ENCODE measurements around the gene FXN.

FXN gene

DNA sequence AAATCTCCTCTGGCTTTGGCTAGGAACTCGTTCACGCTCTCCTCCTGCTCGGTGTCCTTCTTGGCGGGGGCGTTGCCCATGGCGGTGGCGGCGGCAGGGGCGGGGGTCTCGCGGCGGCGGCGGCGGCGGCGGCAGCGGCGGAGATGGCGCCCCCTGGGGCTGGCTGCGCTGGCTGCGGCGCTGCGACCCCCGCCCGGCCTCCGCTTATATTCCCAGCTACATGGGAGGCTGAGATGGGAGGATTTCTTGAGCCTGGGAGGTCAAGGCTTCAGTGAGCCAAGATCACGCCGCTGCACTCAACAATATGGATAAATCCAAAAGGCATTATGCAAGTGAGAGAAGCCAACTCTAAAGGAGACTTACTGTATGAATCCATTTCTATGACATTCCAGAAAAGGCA lies 21.5 kb upstream of the FXN start, which contains the start of gene PRKACG:
Gene PRKACG, minus strand, starts transcription at position 101 of the 400 bp plus-strand sequence. Its CDS starts 21 bp downstream, at position 80.
- no peak for TF ChIP-seq GATA2 (IDR thresholded peaks at IDR 0.05; ENCODE audit: low read depth, low read length)
- TF ChIP-seq GATA3 (IDR thresholded peaks at IDR 0.05; ENCODE audit: low read depth, low read length), result no peak

DNA sequence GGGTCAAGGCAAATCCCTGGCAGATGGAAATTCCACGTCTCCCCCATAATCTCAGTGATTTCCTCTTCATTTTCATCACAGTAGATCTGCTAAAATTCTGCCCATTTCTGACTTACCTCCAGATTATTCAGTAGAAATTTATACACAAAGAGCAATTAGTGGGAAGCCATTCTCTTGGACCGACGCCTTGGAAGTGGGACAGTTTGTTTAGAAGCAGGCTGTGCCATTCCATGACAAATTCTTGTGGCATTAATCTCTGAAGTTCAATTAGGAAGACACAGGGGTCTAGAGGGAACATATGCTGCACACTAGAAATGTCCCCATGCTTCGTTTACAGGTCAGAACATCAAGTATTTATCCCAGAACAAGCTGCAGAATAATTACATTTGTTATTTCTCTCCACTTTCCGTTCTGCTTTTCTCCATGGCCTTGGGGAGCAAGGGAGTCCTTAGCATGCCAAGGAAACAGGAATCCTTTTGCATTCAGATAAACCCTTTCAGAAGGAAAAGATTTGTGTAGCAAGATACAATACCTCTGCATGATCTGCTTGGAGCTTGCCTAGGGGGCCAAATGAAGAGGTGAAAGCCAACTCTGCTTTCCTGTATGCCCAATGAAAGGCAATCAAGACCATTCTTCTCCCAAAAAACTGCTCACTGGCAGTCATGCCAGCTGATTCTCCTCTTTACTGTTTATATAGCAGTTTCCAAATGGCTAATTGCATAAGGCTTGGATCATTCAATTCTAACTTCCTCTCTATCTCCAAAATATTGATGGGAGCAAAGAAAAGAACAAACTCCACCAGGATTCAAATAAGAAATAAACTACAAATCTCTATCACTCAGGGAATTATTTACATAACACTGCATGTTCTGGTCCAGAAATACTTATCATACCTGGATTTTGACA lies 19.1 kb upstream of the FXN start:
- TF ChIP-seq GATA3 (IDR thresholded peaks at IDR 0.05; ENCODE audit: low read depth, low read length), result no peak
- TF ChIP-seq GATA2 (IDR thresholded peaks at IDR 0.05; ENCODE audit: low read depth, low read length), result no peak

DNA sequence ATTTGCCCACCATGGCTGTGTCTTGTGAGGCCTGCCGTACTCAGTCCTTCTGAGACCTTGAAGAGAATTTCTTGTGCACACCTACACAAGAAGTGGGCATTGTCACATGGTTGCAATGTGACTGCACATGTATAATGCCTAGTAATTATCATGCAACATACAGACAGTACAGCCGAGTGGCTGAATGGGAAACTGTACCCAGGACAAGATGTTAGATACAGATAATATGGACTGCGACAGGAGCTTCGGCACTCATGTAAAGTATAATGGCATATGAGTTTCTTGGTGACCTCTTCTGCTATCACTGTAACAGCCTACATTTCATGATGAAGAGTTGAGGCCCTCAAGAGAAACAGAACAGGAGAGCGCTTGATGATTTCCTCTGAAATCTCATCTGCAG lies 16.8 kb upstream of the FXN start:
- TF ChIP-seq GATA2 (IDR thresholded peaks at IDR 0.05; ENCODE audit: low read depth, low read length) (no peak), GATA3 (IDR thresholded peaks at IDR 0.05; ENCODE audit: low read depth, low read length) (no peak)

DNA sequence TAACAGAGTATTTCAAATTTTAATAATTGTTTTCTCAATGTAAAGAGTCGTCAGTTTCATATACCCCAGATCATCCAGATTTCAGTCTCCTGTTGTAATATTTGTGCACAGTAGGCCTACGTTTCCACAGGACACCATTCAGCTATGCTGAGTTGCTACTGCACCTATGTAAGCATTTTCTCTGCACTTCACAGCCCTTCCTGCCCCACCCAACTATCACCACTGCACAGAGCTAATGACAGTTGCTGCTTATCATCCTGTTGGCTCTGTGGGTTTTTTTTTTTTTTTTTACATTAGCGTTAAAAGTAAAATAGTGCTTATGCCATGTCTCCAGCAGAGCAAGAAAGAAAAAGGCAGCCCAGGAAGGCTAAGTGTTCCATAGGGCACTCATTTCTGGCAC lies 15.7 kb upstream of the FXN start:
- TF ChIP-seq GATA3 (IDR thresholded peaks at IDR 0.05; ENCODE audit: low read depth, low read length) (no peak), GATA2 (IDR thresholded peaks at IDR 0.05; ENCODE audit: low read depth, low read length) (no peak)

DNA sequence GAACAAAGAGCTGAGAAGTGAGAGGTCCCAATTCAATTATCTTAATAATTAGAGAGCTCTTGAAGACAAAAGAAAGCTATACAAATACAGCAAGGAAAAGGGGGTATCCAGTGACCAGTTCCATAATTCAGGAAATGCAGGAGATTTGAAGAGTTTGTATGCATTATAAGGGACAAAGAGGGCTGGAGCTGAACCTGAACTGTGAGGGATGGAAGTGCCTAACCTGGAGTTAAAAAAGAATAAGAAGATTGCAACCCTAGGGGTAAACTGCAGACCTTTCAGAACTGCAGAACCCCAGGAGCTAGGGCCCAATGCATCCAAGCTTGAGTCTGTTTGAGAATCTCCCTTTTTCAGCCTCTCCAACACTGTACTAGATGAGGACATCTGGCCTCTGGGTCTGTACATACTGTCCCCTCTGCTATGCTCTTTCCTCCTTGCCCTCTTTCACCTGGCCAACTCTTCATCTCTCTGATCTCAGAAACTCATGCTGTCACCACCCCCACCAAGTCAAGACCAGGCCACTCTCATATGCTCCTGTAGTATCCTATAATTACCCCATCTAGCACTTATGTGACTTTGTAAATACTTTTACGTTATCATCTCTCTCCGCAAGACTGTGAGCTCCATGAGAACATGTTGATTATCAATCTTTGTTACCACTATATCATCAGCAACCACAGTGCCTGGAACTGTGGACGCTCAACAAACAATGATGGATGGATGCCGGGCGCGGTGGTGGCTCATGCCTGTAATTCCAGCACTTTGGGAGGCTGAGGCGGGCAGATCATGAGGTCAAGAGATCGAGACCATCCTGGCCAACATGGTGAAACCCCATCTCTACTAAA lies 15.0 kb upstream of the FXN start:
- TF ChIP-seq GATA2 (IDR thresholded peaks at IDR 0.05; ENCODE audit: low read depth, low read length) (no peak), GATA3 (IDR thresholded peaks at IDR 0.05; ENCODE audit: low read depth, low read length) (no peak)

DNA sequence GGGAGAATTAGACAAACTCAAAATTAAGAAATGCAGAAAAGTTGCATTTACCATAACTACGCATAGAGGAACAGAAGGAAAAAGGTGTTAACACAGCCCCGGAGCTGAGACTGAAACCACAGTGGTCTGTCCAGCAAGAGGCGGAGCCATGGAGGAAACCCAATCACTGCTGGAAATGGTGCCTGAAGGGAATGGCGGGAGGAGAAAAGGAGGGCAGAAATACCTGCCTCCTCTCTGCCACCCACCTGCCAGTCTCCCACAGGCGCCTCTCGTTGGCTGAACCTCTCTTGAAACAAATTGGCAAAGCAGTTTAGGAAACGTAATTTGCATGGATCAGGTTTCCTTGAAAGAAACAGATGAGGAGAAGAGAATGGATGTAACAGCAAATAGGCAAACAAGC lies 11.9 kb upstream of the FXN start:
- no peak for TF ChIP-seq GATA3 (IDR thresholded peaks at IDR 0.05; ENCODE audit: low read depth, low read length)
- no peak for TF ChIP-seq GATA2 (IDR thresholded peaks at IDR 0.05; ENCODE audit: low read depth, low read length)

DNA sequence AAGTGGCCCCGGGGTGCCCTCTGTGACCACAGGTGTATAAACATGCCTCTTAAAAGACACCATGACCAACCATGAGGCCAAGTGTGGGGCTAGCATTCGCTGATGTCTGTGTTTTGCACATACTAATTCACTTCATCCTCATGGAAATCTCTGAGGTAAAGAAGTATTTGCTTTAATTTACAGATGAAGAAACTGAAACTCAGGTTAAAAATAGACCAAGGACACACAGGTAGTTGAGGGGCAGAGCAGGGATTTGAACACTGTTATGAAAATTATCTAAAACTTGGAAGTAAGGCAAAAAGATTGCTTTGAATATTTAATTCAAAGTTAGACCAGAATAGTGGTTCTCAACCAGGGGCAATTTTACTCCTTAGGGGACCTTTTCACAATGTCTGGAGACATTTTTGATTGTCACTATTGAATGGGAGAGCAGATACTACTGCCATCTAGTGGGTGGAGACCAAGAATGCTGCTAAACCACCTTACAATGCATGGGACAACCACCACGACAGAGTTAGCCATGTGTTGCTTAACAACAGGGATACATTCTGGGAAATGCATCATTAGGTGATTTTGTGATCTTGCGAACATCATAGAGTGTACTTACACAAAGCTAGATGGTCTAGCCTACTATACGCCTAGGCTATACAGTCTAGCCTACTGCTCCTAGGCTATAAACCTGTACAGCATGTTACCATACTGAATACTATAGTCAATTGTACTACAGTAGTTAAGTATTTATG lies 8.0 kb upstream of the FXN start:
- TF ChIP-seq GATA2 (IDR thresholded peaks at IDR 0.05; ENCODE audit: low read depth, low read length) (no peak), GATA3 (IDR thresholded peaks at IDR 0.05; ENCODE audit: low read depth, low read length) (no peak)

DNA sequence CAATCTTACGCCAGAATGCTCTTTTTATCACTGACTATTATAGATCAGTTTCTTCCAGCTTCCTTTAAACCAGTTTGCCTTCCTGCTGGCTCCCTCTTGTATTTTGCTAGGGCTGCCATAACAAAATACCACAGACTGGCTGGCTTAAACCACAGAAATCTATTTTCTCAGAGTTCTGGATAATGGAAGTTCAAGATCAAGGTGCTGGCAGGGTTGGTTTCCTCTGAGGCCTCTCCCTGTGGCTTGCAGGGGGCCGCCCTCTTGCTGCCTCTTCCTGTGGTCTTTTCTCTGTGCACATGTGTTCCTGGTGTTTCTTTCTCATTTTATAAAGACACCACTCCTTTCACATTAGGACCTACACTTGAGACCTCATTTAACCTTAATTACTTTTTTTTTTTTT lies 6.8 kb upstream of the FXN start:
- TF ChIP-seq GATA2 (IDR thresholded peaks at IDR 0.05; ENCODE audit: low read depth, low read length) (no peak), GATA3 (IDR thresholded peaks at IDR 0.05; ENCODE audit: low read depth, low read length) (no peak)

DNA sequence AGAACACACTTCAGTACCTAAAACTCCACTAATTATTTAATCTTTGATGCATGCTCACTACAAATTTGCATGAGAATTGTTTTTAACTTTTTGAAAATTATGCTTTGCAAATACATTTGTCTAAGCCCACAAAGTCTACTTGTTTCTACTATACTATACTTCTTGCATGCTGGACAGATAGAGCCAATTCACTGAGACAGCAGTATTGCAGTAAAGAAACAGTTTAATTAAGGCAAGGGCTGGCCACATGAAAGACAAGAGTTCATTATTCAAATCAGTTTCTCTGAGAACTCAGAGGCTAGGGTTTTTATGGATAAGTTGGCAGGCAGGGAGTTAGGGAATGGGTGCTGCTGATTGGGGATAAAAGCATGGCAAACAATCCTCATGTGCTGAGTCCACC lies 6.0 kb upstream of the FXN start:
- TF ChIP-seq GATA3 (IDR thresholded peaks at IDR 0.05; ENCODE audit: low read depth, low read length) (no peak), GATA2 (IDR thresholded peaks at IDR 0.05; ENCODE audit: low read depth, low read length) (no peak)

DNA sequence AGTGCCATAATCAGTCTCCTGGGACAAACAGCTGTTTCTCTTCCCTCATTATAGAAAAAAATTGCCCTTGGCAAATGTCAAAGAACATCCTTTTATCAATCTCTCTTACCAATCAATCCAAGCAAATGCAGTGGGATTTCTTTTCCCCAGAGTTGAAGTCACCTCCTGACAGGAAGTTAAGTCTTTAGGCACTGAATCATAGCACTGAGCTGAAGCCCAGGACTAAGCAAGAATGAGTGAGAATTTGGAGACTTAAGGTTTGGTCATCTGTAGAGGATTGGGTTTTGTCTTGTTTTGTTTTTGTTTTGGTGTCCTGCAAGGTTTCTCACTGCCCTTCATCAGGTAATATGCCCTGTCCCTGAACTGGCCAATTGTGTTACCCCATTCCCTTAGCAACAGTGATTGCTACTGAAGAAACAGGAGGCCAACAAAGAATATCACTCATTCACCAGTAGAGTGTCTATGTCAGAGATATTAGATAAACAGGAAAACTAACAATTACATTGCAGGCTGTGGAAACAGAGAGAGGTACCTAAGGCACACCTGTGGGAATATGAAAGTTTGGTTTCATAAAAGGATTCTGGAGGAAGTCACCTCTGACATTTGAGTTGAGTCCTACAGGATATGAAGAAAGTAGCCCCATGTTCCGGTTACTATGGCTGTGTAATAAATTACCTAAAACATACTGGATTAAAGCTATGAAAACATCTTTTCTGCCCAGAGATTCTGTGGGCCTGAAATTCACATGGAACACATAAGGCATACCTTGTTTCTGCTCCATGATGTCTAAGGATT lies 4.5 kb upstream of the FXN start:
- TF ChIP-seq GATA2 (IDR thresholded peaks at IDR 0.05; ENCODE audit: low read depth, low read length) (no peak), GATA3 (IDR thresholded peaks at IDR 0.05; ENCODE audit: low read depth, low read length) (no peak)

DNA sequence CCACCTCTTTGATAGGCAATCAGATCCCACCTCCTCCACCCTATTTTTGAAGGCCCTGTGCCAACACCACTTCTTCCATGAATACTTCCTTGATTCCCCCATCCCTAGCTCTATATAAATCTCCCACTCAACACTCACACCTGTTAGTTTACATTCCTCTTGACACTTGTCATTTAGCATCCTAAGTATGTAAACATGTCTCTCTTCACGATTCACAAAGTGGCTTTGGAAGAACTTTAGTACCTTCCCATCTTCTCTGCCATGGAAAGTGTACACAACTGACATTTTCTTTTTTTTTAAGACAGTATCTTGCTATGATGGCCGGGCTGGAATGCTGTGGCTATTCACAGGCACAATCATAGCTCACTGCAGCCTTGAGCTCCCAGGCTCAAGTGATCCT lies 1.5 kb upstream of the FXN start:
- TF ChIP-seq GATA2 (IDR thresholded peaks at IDR 0.05; ENCODE audit: low read depth, low read length), result no peak
- no peak for TF ChIP-seq GATA3 (IDR thresholded peaks at IDR 0.05; ENCODE audit: low read depth, low read length)

DNA sequence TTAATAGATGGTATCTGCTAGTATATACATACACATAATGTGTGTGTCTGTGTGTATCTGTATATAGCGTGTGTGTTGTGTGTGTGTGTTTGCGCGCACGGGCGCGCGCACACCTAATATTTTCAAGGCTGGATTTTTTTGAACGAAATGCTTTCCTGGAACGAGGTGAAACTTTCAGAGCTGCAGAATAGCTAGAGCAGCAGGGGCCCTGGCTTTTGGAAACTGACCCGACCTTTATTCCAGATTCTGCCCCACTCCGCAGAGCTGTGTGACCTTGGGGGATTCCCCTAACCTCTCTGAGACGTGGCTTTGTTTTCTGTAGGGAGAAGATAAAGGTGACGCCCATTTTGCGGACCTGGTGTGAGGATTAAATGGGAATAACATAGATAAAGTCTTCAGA lies 757 bp downstream of the FXN start:
- TF ChIP-seq GATA2 (IDR thresholded peaks at IDR 0.05; ENCODE audit: low read depth, low read length) (no peak), GATA3 (IDR thresholded peaks at IDR 0.05; ENCODE audit: low read depth, low read length) (no peak)

DNA sequence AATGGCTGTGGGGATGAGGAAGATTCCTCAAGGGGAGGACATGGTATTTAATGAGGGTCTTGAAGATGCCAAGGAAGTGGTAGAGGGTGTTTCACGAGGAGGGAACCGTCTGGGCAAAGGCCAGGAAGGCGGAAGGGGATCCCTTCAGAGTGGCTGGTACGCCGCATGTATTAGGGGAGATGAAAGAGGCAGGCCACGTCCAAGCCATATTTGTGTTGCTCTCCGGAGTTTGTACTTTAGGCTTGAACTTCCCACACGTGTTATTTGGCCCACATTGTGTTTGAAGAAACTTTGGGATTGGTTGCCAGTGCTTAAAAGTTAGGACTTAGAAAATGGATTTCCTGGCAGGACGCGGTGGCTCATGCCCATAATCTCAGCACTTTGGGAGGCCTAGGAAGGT lies 1.2 kb downstream of the FXN start:
- TF ChIP-seq GATA3 (IDR thresholded peaks at IDR 0.05; ENCODE audit: low read depth, low read length), result no peak
- TF ChIP-seq GATA2 (IDR thresholded peaks at IDR 0.05; ENCODE audit: low read depth, low read length), result no peak
